WTC11 (cell line): ENCODE measurements around the gene GDF3. TPM values are rescaled to one million over a fixed set of nuclear protein-coding genes. Genes with fewer than 3 reads are reported as not detected.

Experiments
- ATAC-seq: fragments of 200-7000 bp; cut with Tn5 transposase; 2 replicates; pipeline ENCODE4 v1.10.0; 2021; ENCODE audit warnings: mild to moderate bottlenecking, moderate library complexity
- CTCF ChIA-PET: fragments of 300-600 bp; sonication (Branson Sonifier 250); formaldehyde crosslinking; loops from one replicate; lab custom pipeline; 2021; ENCODE audit warnings: antibody characterized with exemption; lab: Charles Lee
- POLR2A ChIA-PET: fragments of 350-600 bp; sonication (Branson Sonifier 250); formaldehyde crosslinking; loops from one replicate; lab custom pipeline; 2021; ENCODE audit warnings: antibody characterized with exemption; lab: Charles Lee
- DNase-seq: peaks from one replicate; pipeline ENCODE4 v3.0.0; 2021; ENCODE audit warnings: low spot score
- H3K27ac Mint-ChIP-seq: 2 replicates; pipeline ENCODE4 v1.8.0; 2021; ENCODE audit warnings: mixed read lengths
- H3K27me3 Mint-ChIP-seq: 2 replicates; pipeline ENCODE4 v1.8.0; 2021; ENCODE audit warnings: low read depth, mild to moderate bottlenecking, moderate library complexity, mixed read lengths
- H3K36me3 Mint-ChIP-seq: 2 replicates; pipeline ENCODE4 v1.8.0; 2021; ENCODE audit warnings: mixed read lengths
- H3K4me1 Mint-ChIP-seq: 2 replicates; pipeline ENCODE4 v1.8.0; 2022; ENCODE audit warnings: mixed read lengths
- H3K4me3 Mint-ChIP-seq: 2 replicates; pipeline ENCODE4 v1.8.0; 2021; ENCODE audit warnings: mild to moderate bottlenecking, moderate library complexity, mixed read lengths
- H3K9me3 Mint-ChIP-seq: 2 replicates; pipeline ENCODE4 v1.8.0; 2021; ENCODE audit warnings: mixed read lengths
- ATF6 ChIP-seq: sonication (generic); formaldehyde crosslinking; IDR thresholded peaks from 2 replicates; pipeline ENCODE4 v1.8.1; 2023; ENCODE audit warnings: mild to moderate bottlenecking, missing genetic modification reagents
- CBFB ChIP-seq: sonication (generic); formaldehyde crosslinking; IDR thresholded peaks from 2 replicates; pipeline ENCODE4 v1.8.1; 2022; ENCODE audit warnings: mild to moderate bottlenecking, low read depth, missing genetic modification reagents
- CTCF ChIP-seq: fragments of 200-600 bp; IDR thresholded peaks from 2 replicates; pipeline ENCODE4 v1.8.0; 2022; ENCODE audit warnings: antibody characterized with exemption
- E2F5 ChIP-seq: sonication (generic); formaldehyde crosslinking; IDR thresholded peaks from 2 replicates; pipeline ENCODE4 v1.8.1; 2022; ENCODE audit warnings: mild to moderate bottlenecking, moderate library complexity, missing genetic modification reagents
- GRHL2 ChIP-seq: fragments of 250-450 bp; sonication (Bioruptor Pico); IDR thresholded peaks from 2 replicates; pipeline ENCODE4 v1.8.0; 2022; ENCODE audit warnings: mild to moderate bottlenecking, moderate library complexity; ENCODE audit not compliant: insufficient replicate concordance, severe bottlenecking
- GTF2I ChIP-seq: fragments of 250-450 bp; sonication (Bioruptor Pico); conservative IDR thresholded peaks from 2 replicates; pipeline ENCODE4 v1.4.0; 2021; ENCODE audit warnings: mild to moderate bottlenecking
- KAT7 ChIP-seq: sonication (generic); formaldehyde crosslinking; IDR thresholded peaks from 2 replicates; pipeline ENCODE4 v1.8.1; 2023; ENCODE audit warnings: missing genetic modification reagents, mild to moderate bottlenecking, borderline replicate concordance
- NFE2L1 ChIP-seq: sonication (generic); formaldehyde crosslinking; IDR thresholded peaks from 2 replicates; pipeline ENCODE4 v1.8.1; 2023; ENCODE audit warnings: missing genetic modification reagents
- NR2C2 ChIP-seq: sonication (generic); formaldehyde crosslinking; IDR thresholded peaks from 2 replicates; pipeline ENCODE4 v1.8.0; 2022; ENCODE audit warnings: mild to moderate bottlenecking, missing genetic modification reagents
- PRRX2 ChIP-seq: fragments of 250-450 bp; sonication (Bioruptor Pico); IDR thresholded peaks from 2 replicates; pipeline ENCODE4 v1.8.0; 2021; ENCODE audit warnings: mild to moderate bottlenecking
- RELA ChIP-seq: sonication (generic); formaldehyde crosslinking; IDR thresholded peaks from 2 replicates; pipeline ENCODE4 v1.8.1; 2022; ENCODE audit warnings: missing genetic modification reagents, mild to moderate bottlenecking, borderline replicate concordance
- SMAD4 ChIP-seq: sonication (generic); formaldehyde crosslinking; IDR thresholded peaks from 2 replicates; pipeline ENCODE4 v1.8.0; 2022; ENCODE audit warnings: mild to moderate bottlenecking, missing genetic modification reagents
- TCF7 ChIP-seq: sonication (generic); formaldehyde crosslinking; IDR thresholded peaks from 2 replicates; pipeline ENCODE4 v1.8.0; 2022; ENCODE audit warnings: mild to moderate bottlenecking, low read depth, missing genetic modification reagents, moderate library complexity
- TEAD1 ChIP-seq: sonication (generic); formaldehyde crosslinking; IDR thresholded peaks from 2 replicates; pipeline ENCODE4 v1.8.0; 2022; ENCODE audit warnings: mild to moderate bottlenecking, missing genetic modification reagents
- ZBTB21 ChIP-seq: sonication (generic); formaldehyde crosslinking; IDR thresholded peaks from 2 replicates; pipeline ENCODE4 v1.8.1; 2023; ENCODE audit warnings: mild to moderate bottlenecking, missing genetic modification reagents, borderline replicate concordance
- ZNF423 ChIP-seq: fragments of 250-450 bp; sonication (Bioruptor Pico); IDR thresholded peaks from 2 replicates; pipeline ENCODE4 v2.1.2; 2022; ENCODE audit warnings: mild to moderate bottlenecking, moderate library complexity
- ZNF512 ChIP-seq: sonication (generic); formaldehyde crosslinking; IDR thresholded peaks from 2 replicates; pipeline ENCODE4 v1.8.1; 2022; ENCODE audit warnings: missing genetic modification reagents, borderline replicate concordance
- ZNF532 ChIP-seq: fragments of 250-450 bp; sonication (Bioruptor Pico); IDR thresholded peaks from 2 replicates; pipeline ENCODE4 v1.9.0; 2021; ENCODE audit warnings: mild to moderate bottlenecking, borderline replicate concordance
- total RNA-seq: library from RNA; stranded (reverse); gene quantifications from 3 replicates; pipeline ENCODE4 v1.2.3, GENCODE V29; 2021
- TF ChIP-seq, protein P1 (sequence below): sonication (generic); formaldehyde crosslinking; IDR thresholded peaks from 2 replicates; pipeline ENCODE4 v1.8.0; 2022; ENCODE audit warnings: mild to moderate bottlenecking, missing genetic modification reagents
- TF ChIP-seq, protein P2 (sequence below): sonication (generic); formaldehyde crosslinking; IDR thresholded peaks from 2 replicates; pipeline ENCODE4 v1.8.1; 2022; ENCODE audit warnings: low read depth, missing genetic modification reagents, borderline replicate concordance
- TF ChIP-seq, protein P3 (sequence below): sonication (generic); formaldehyde crosslinking; IDR thresholded peaks from 2 replicates; pipeline ENCODE4 v1.8.1; 2023; ENCODE audit warnings: mild to moderate bottlenecking, missing genetic modification reagents

Gene GDF3
- total RNA-seq, 1 experiment from 2014 or later, result 42.0 TPM

GRCh38 chr12:7642876-7643309 is 52.7 kb downstream of the GDF3 start:
- Mint-ChIP-seq H3K4me1 (peaks cover 64% of the 10 kb centered on the region), H3K27me3 (no peaks in the 10 kb centered on the region), H3K9me3 (no peaks in the 10 kb centered on the region), H3K4me3 (no peak overlapping the region), H3K36me3 (no peaks in the 10 kb centered on the region), H3K27ac (peak overlapping the region; percentile 2; the same call in 1 of the 2 replicates)
- CTCF ChIA-PET, result interaction anchor here (0.5 to 2.8 kb wide), 43 partner anchors 8 to 601 kb away, joined by 3 to 14 read pairs (median 4); partner anchors contain the start of genes FAM90A1 and GDF3
- POLR2A ChIA-PET, result interaction anchor here (0.7 to 1.0 kb wide), 2 partner anchors 127 to 294 kb away, joined by 3 to 5 read pairs; no protein-coding TSS in a partner anchor
- DNase-seq (peak; percentile 45), ATAC-seq (no peak)
- TF ChIP-seq NFE2L1 (CRISPR knock-in tag) (no peak), KAT7 (CRISPR knock-in tag) (no peak), CBFB (CRISPR knock-in tag) (0 out of 2 replicates have a peak, but pooled peaks have one; percentile 30), E2F5 (no peak), ZNF423 (CRISPR knock-in tag) (no peak), RELA (no peak), TCF7 (no peak), CTCF (peak; percentile 89), GRHL2 (CRISPR knock-in tag) (no peak), PRRX2 (CRISPR knock-in tag) (peak; percentile 71; the same call in 1 of the 2 replicates), ZNF532 (no peak), GTF2I (CRISPR knock-in tag) (peak; percentile 99), TEAD1 (CRISPR knock-in tag) (peak; percentile 39; the same call in 1 of the 2 replicates), ZNF512 (no peak), ATF6 (CRISPR knock-in tag) (no peak), SMAD4 (CRISPR knock-in tag) (no peak), ZBTB21 (CRISPR knock-in tag) (peak; percentile 31; the same call in 1 of the 2 replicates), NR2C2 (CRISPR knock-in tag) (no peak)
- TF ChIP-seq, protein P1, sequence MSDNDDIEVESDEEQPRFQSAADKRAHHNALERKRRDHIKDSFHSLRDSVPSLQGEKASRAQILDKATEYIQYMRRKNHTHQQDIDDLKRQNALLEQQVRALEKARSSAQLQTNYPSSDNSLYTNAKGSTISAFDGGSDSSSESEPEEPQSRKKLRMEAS (CRISPR knock-in tag), result peak; percentile 44; the same call in 1 of the 2 replicates
- TF ChIP-seq, protein P2, sequence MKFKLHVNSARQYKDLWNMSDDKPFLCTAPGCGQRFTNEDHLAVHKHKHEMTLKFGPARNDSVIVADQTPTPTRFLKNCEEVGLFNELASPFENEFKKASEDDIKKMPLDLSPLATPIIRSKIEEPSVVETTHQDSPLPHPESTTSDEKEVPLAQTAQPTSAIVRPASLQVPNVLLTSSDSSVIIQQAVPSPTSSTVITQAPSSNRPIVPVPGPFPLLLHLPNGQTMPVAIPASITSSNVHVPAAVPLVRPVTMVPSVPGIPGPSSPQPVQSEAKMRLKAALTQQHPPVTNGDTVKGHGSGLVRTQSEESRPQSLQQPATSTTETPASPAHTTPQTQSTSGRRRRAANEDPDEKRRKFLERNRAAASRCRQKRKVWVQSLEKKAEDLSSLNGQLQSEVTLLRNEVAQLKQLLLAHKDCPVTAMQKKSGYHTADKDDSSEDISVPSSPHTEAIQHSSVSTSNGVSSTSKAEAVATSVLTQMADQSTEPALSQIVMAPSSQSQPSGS (CRISPR knock-in tag), result no peak
- TF ChIP-seq, protein P3, sequence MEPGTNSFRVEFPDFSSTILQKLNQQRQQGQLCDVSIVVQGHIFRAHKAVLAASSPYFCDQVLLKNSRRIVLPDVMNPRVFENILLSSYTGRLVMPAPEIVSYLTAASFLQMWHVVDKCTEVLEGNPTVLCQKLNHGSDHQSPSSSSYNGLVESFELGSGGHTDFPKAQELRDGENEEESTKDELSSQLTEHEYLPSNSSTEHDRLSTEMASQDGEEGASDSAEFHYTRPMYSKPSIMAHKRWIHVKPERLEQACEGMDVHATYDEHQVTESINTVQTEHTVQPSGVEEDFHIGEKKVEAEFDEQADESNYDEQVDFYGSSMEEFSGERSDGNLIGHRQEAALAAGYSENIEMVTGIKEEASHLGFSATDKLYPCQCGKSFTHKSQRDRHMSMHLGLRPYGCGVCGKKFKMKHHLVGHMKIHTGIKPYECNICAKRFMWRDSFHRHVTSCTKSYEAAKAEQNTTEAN, result no peak
